HUES48 (cell line): ENCODE results near the gene ARID4B.

Experiments used
- H3K27ac ChIP-seq: one replicate; pipeline ENCODE4 v1.7.0; 2013; ENCODE audit warnings: low read depth, low read length, inconsistent platforms
- H3K27me3 ChIP-seq: 2 replicates; pipeline ENCODE4 v1.6.1; 2013; ENCODE audit warnings: mild to moderate bottlenecking, low read length; ENCODE audit not compliant: control insufficient read depth, insufficient read depth
- H3K36me3 ChIP-seq: 2 replicates; pipeline ENCODE4 v1.6.1; 2013; ENCODE audit warnings: low read length; ENCODE audit not compliant: control insufficient read depth, insufficient read depth
- H3K4me1 ChIP-seq: 2 replicates; pipeline ENCODE4 v1.6.1; 2013; ENCODE audit warnings: mild to moderate bottlenecking, low read length; ENCODE audit not compliant: control insufficient read depth, insufficient read depth
- H3K4me3 ChIP-seq: 2 replicates; pipeline ENCODE4 v1.5.1; 2013; ENCODE audit warnings: mild to moderate bottlenecking, low read depth, low read length
- H3K9ac ChIP-seq: 2 replicates; pipeline ENCODE4 v1.6.1; 2013; ENCODE audit warnings: mild to moderate bottlenecking, low read depth, low read length, moderate library complexity
- H3K9me3 ChIP-seq: 2 replicates; pipeline ENCODE4 v1.6.1; 2013; ENCODE audit warnings: low read length; ENCODE audit not compliant: control insufficient read depth, insufficient read depth

ARID4B gene

GRCh38 chr1:235246022-235246948 lies 81.7 kb downstream of the ARID4B start:
- Histone ChIP-seq H3K36me3 (peaks cover 33% of the 10 kb centered on the region), H3K4me3 (no peak overlapping the region), H3K9me3 (no peaks in the 10 kb centered on the region), H3K27me3 (no peaks in the 10 kb centered on the region), H3K9ac (no peak overlapping the region), H3K27ac (no peak overlapping the region), H3K4me1 (no peaks in the 10 kb centered on the region)

GRCh38 chr1:235244974-235245592 lies 82.9 kb downstream of the ARID4B start:
- Histone ChIP-seq H3K36me3 (peaks cover 36% of the 10 kb centered on the region), H3K9ac (no peak overlapping the region), H3K27ac (no peak overlapping the region), H3K9me3 (no peaks in the 10 kb centered on the region), H3K4me1 (peaks cover 3% of the 10 kb centered on the region; the same call in 1 of the 2 replicates), H3K27me3 (no peaks in the 10 kb centered on the region), H3K4me3 (no peak overlapping the region)

- Histone ChIP-seq H3K27me3 (no peaks in the 10 kb centered on the region), H3K27ac (no peak overlapping the region), H3K9ac (no peak overlapping the region), H3K4me3 (no peak overlapping the region), H3K9me3 (no peaks in the 10 kb centered on the region), H3K36me3 (peaks cover 52% of the 10 kb centered on the region), H3K4me1 (peaks cover 5% of the 10 kb centered on the region; the same call in 1 of the 2 replicates)
Observed at GRCh38 chr1:235240960-235241359, 87.0 kb downstream of the ARID4B start.

- Histone ChIP-seq H3K4me1 (peaks cover 5% of the 10 kb centered on the region; the same call in 1 of the 2 replicates), H3K27me3 (no peaks in the 10 kb centered on the region), H3K36me3 (peaks cover 53% of the 10 kb centered on the region), H3K4me3 (no peak overlapping the region), H3K9me3 (no peaks in the 10 kb centered on the region), H3K27ac (no peak overlapping the region), H3K9ac (no peak overlapping the region)
Observed at GRCh38 chr1:235239851-235240250, 88.1 kb downstream of the ARID4B start.

GRCh38 chr1:235238558-235238957 lies 89.4 kb downstream of the ARID4B start:
- Histone ChIP-seq H3K4me3 (no peak overlapping the region), H3K9ac (no peak overlapping the region), H3K27me3 (no peaks in the 10 kb centered on the region), H3K9me3 (no peaks in the 10 kb centered on the region), H3K36me3 (peaks cover 61% of the 10 kb centered on the region), H3K4me1 (peaks cover 5% of the 10 kb centered on the region; the same call in 1 of the 2 replicates), H3K27ac (no peak overlapping the region)

- Histone ChIP-seq H3K36me3 (peaks cover 67% of the 10 kb centered on the region), H3K4me1 (peaks cover 5% of the 10 kb centered on the region; the same call in 1 of the 2 replicates), H3K9ac (no peak overlapping the region), H3K9me3 (no peaks in the 10 kb centered on the region), H3K27ac (no peak overlapping the region), H3K27me3 (no peaks in the 10 kb centered on the region), H3K4me3 (no peak overlapping the region)
Observed at GRCh38 chr1:235236128-235236527, 91.9 kb downstream of the ARID4B start.

GRCh38 chr1:235229868-235230267 lies 98.1 kb downstream of the ARID4B start:
- no peaks in the 10 kb centered on the region for H3K4me1 ChIP-seq
- H3K9me3 ChIP-seq: no peaks in the 10 kb centered on the region
- no peak overlapping the region for H3K9ac ChIP-seq
- H3K27ac ChIP-seq: no peak overlapping the region
- no peaks in the 10 kb centered on the region for H3K27me3 ChIP-seq
- H3K36me3 ChIP-seq: peaks cover 72% of the 10 kb centered on the region
- no peak overlapping the region for H3K4me3 ChIP-seq

GRCh38 chr1:235227414-235227813 lies 100.6 kb downstream of the ARID4B start:
- peaks cover 77% of the 10 kb centered on the region for H3K36me3 ChIP-seq
- no peaks in the 10 kb centered on the region for H3K9me3 ChIP-seq
- H3K27ac ChIP-seq: no peak overlapping the region
- no peak overlapping the region for H3K4me3 ChIP-seq
- H3K27me3 ChIP-seq: no peaks in the 10 kb centered on the region
- no peak overlapping the region for H3K9ac ChIP-seq
- no peaks in the 10 kb centered on the region for H3K4me1 ChIP-seq

GRCh38 chr1:235226933-235227332 lies 101.0 kb downstream of the ARID4B start:
- Histone ChIP-seq H3K27me3 (no peaks in the 10 kb centered on the region), H3K27ac (no peak overlapping the region), H3K4me3 (no peak overlapping the region), H3K9ac (no peak overlapping the region), H3K36me3 (peaks cover 81% of the 10 kb centered on the region), H3K4me1 (no peaks in the 10 kb centered on the region), H3K9me3 (no peaks in the 10 kb centered on the region)

GRCh38 chr1:235225299-235225698 lies 102.7 kb downstream of the ARID4B start:
- Histone ChIP-seq H3K27ac (no peak overlapping the region), H3K36me3 (peaks cover 91% of the 10 kb centered on the region), H3K4me3 (no peak overlapping the region), H3K9me3 (no peaks in the 10 kb centered on the region), H3K4me1 (no peaks in the 10 kb centered on the region), H3K9ac (no peak overlapping the region), H3K27me3 (no peaks in the 10 kb centered on the region)
